ENCODE measurements around the gene POU5F1. TPM values are rescaled to one million over a fixed set of nuclear protein-coding genes. Genes with fewer than 3 reads are reported as not detected.

POU5F1 gene
- polyA plus RNA-seq, 2 of the 4 experiments (the other 2 are of a cell fraction) = 2.7 to 2.8 TPM

DNA sequence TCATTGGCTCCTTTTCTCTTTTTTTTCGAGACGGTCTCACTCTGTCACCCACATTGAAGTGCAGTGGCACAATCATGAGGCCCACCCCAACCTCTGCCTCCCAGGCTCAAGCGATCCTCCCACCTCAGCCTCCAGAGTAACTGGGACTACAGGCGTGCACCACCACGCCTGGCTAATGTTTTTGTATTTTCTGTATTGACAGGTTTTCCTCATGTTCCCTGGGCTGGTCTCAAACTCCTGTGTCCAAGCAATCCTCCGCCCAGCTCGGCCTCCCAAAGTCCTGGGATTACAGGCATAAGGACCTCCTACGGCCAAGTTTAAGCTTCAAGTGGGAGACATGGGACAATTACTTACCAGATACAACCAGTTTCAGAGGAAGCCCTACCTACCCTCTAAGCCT, 9.4 kb upstream of the POU5F1 start:
- no peak for DNase-seq (ENCODE audit: low read depth in 1 of 2, low spot score in 1 of 2)
- Histone ChIP-seq H3K27ac (no peak overlapping the region), H3K4me1 (peaks cover 16% of the 10 kb centered on the region; the same call in 2 of the 3 replicates), H3K4me2 (no peak overlapping the region), H3K4me3 (no peak overlapping the region), H3K9me3 (no peaks in the 10 kb centered on the region)
- no peak for TF ChIP-seq BHLHE40 (IDR thresholded peaks at IDR 0.05; ENCODE audit: low read depth, low read length)
- no peak for TF ChIP-seq HOXB5 (CRISPR knock-in tag; IDR thresholded peaks at IDR 0.05)
- no peak for TF ChIP-seq FOXS1 (CRISPR knock-in tag; IDR thresholded peaks at IDR 0.05)
- TF ChIP-seq, protein P1, sequence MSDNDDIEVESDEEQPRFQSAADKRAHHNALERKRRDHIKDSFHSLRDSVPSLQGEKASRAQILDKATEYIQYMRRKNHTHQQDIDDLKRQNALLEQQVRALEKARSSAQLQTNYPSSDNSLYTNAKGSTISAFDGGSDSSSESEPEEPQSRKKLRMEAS (IDR thresholded peaks at IDR 0.05) = no peak
- TF ChIP-seq PHF8 (IDR thresholded peaks at IDR 0.05; ENCODE audit: borderline replicate concordance, low read depth) = no peak
- TF ChIP-seq, protein P2, sequence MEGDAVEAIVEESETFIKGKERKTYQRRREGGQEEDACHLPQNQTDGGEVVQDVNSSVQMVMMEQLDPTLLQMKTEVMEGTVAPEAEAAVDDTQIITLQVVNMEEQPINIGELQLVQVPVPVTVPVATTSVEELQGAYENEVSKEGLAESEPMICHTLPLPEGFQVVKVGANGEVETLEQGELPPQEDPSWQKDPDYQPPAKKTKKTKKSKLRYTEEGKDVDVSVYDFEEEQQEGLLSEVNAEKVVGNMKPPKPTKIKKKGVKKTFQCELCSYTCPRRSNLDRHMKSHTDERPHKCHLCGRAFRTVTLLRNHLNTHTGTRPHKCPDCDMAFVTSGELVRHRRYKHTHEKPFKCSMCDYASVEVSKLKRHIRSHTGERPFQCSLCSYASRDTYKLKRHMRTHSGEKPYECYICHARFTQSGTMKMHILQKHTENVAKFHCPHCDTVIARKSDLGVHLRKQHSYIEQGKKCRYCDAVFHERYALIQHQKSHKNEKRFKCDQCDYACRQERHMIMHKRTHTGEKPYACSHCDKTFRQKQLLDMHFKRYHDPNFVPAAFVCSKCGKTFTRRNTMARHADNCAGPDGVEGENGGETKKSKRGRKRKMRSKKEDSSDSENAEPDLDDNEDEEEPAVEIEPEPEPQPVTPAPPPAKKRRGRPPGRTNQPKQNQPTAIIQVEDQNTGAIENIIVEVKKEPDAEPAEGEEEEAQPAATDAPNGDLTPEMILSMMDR (IDR thresholded peaks at IDR 0.05) = no peak
- no peak for TF ChIP-seq JUNB (IDR thresholded peaks at IDR 0.05)
- TF ChIP-seq RAD21 (conservative IDR thresholded peaks at IDR 0.05 in 1 of 2, IDR thresholded peaks at IDR 0.05 in 1 of 2) = no peak
- WGBS (ENCODE audit: missing lambda C conversion rate) = 97% methylated on average over 8 of the region's 8 CpGs
- ATAC-seq = no peak
- POLR2A ChIA-PET = no interaction called here
- CTCF ChIA-PET = interaction anchor here (0.7 to 1.5 kb wide), 3 partner anchors 9 to 264 kb away, joined by 3 read pairs; no protein-coding TSS in a partner anchor
- no peak for FAIRE-seq

DNA sequence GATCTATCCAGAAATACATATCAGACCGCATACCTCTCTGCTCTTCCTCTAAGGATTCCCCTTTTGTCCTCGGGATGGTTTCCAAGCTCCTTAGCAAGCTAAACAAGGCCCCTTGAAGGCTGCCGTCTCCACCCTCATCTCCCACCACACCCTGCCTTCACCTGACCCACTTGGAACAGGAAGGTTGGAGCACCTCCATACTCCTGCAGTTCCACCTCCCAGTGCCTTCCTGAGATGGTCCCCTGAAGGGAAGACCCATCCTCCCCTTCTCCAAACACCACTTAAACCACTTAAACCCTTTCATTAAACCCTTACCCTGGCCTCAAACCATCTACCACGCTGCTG, 8.5 kb upstream of the POU5F1 start:
- H3K27ac ChIP-seq = no peak overlapping the region
- TF ChIP-seq RFX5 (IDR thresholded peaks at IDR 0.05) (no peak), HEYL (CRISPR knock-in tag; IDR thresholded peaks at IDR 0.05) (no peak), BHLHE40 (IDR thresholded peaks at IDR 0.05; ENCODE audit: low read depth, low read length) (no peak), ZSCAN20 (CRISPR knock-in tag; IDR thresholded peaks at IDR 0.05) (no peak), PHF8 (IDR thresholded peaks at IDR 0.05; ENCODE audit: borderline replicate concordance, low read depth) (no peak), CHD2 (IDR thresholded peaks at IDR 0.05; ENCODE audit: low read length, partially characterized antibody) (no peak), JUNB (IDR thresholded peaks at IDR 0.05) (no peak), FOSB (CRISPR knock-in tag; IDR thresholded peaks at IDR 0.05) (no peak), MAFK (IDR thresholded peaks at IDR 0.05; ENCODE audit: partially characterized antibody) (no peak)
- TF ChIP-seq, protein P3, sequence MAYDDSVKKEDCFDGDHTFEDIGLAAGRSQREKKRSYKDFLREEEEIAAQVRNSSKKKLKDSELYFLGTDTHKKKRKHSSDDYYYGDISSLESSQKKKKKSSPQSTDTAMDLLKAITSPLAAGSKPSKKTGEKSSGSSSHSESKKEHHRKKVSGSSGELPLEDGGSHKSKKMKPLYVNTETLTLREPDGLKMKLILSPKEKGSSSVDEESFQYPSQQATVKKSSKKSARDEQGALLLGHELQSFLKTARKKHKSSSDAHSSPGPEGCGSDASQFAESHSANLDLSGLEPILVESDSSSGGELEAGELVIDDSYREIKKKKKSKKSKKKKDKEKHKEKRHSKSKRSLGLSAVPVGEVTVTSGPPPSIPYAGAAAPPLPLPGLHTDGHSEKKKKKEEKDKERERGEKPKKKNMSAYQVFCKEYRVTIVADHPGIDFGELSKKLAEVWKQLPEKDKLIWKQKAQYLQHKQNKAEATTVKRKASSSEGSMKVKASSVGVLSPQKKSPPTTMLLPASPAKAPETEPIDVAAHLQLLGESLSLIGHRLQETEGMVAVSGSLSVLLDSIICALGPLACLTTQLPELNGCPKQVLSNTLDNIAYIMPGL (CRISPR knock-in tag; IDR thresholded peaks at IDR 0.05; ENCODE audit: borderline replicate concordance) = no peak
- TF ChIP-seq, protein P4, sequence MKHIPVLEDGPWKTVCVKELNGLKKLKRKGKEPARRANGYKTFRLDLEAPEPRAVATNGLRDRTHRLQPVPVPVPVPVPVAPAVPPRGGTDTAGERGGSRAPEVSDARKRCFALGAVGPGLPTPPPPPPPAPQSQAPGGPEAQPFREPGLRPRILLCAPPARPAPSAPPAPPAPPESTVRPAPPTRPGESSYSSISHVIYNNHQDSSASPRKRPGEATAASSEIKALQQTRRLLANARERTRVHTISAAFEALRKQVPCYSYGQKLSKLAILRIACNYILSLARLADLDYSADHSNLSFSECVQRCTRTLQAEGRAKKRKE (CRISPR knock-in tag; IDR thresholded peaks at IDR 0.05; ENCODE audit: low read depth) = no peak
- H3K4me2 ChIP-seq = no peak overlapping the region; the same call in 2 of the 3 replicates
- 87% methylated on average over 4 of the region's 4 CpGs for WGBS (ENCODE audit: missing lambda C conversion rate)
- DNase-seq (ENCODE audit: low read depth in 1 of 2, low spot score in 1 of 2) (no peak), FAIRE-seq (no peak), ATAC-seq (no peak)
- no peaks in the 10 kb centered on the region for H3K9me3 ChIP-seq
- no peak overlapping the region for H3K4me3 ChIP-seq
- H3K4me1 ChIP-seq = peaks cover 16% of the 10 kb centered on the region; the same call in 2 of the 3 replicates
- ChIA-PET POLR2A (no interaction called here), CTCF (interaction anchor here (0.7 to 1.5 kb wide), 2 partner anchors 10 to 263 kb away, joined by 3 read pairs; no protein-coding TSS in a partner anchor)

DNA sequence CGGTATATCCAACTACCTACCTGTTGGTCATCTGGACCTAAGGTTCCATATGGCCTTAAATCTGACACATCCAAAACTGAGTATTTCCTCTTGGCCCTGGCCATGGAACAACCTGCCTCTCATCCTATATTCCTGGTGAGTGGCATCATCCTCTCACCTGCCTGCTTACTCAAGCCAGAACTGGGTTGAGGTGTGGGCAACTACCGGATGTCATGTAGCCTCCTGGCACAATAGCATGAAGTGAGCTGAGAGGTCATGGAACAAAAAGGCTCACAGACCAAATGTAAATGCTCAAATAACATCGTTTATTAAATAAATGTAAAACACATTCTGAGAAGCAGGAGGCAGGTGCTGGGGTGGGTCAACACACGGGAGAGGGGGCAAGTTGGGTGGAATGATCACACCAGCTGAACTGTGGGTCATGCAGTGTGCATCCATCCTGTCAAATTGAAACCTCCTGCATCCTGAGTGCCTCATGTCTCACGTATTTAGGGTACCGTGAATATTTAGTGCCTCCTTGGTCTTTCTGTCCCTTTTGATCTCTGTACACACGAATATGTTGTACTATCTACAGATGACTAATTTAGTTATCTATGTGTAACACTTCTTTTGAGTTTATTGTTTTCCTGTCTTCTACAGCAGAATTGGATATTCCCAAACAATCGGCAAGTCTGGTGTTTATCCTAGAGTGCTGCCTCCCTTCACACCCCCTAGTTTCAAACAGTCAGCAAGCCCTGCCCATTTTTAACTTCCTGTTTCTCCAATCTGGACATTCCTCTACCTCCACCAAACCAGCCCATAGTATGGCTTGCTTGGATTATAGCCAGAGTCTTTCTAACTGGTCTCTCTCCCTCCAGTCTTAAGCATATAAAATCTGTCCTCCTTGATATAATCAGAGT, 7.9 kb upstream of the POU5F1 start:
- ChIA-PET CTCF (no interaction called here), POLR2A (no interaction called here)
- peaks cover 15% of the 10 kb centered on the region for H3K4me1 ChIP-seq
- no peaks in the 10 kb centered on the region for H3K9me3 ChIP-seq
- 59% methylated on average over 8 of the region's 8 CpGs for WGBS (ENCODE audit: missing lambda C conversion rate)
- FAIRE-seq (no peak), DNase-seq (ENCODE audit: low read depth in 1 of 2, low spot score in 1 of 2) (no peak), ATAC-seq (no peak; a peak in 1 of 6 replicates)
- no peak overlapping the region; the same call in 2 of the 3 replicates for H3K4me2 ChIP-seq
- H3K27ac ChIP-seq = no peak overlapping the region
- H3K4me3 ChIP-seq = no peak overlapping the region
- TF ChIP-seq MAZ (IDR thresholded peaks at IDR 0.05; ENCODE audit: borderline replicate concordance, low read depth, low read length) = no peak
- no peak for TF ChIP-seq ZFP36 (IDR thresholded peaks at IDR 0.05; ENCODE audit: borderline replicate concordance, partially characterized antibody)
- TF ChIP-seq EHF (CRISPR knock-in tag; IDR thresholded peaks at IDR 0.05) = no peak
- TF ChIP-seq CEBPB (IDR thresholded peaks at IDR 0.05) = no peak
- TF ChIP-seq, protein P4 (CRISPR knock-in tag; IDR thresholded peaks at IDR 0.05; ENCODE audit: low read depth) = no peak
- no peak for TF ChIP-seq PHF8 (IDR thresholded peaks at IDR 0.05; ENCODE audit: borderline replicate concordance, low read depth)
- no peak for TF ChIP-seq CHD2 (IDR thresholded peaks at IDR 0.05; ENCODE audit: low read length, partially characterized antibody)
- TF ChIP-seq HOXA7 (CRISPR knock-in tag; IDR thresholded peaks at IDR 0.05) = no peak
- no peak for TF ChIP-seq POLR2AphosphoS2 (conservative IDR thresholded peaks at IDR 0.05; ENCODE audit: low read length)
- no peak for TF ChIP-seq HDAC2 (IDR thresholded peaks at IDR 0.05)
- TF ChIP-seq, protein P2 (IDR thresholded peaks at IDR 0.05) = no peak
- TF ChIP-seq RAD21 (conservative IDR thresholded peaks at IDR 0.05 in 1 of 2, IDR thresholded peaks at IDR 0.05 in 1 of 2) = no peak
- TF ChIP-seq HEYL (CRISPR knock-in tag; IDR thresholded peaks at IDR 0.05) = no peak
